ENCODE results near the gene ANGPTL8. TPM values are rescaled to one million over a fixed set of nuclear protein-coding genes. Genes with fewer than 3 reads are reported as not detected.

The ANGPTL8 gene
- total RNA-seq, 2 donors from 2014 or later = 1.3 TPM; not detected in 1

GRCh38 chr19:11201791-11202190, 37.6 kb upstream of the ANGPTL8 start:
- no peaks in the 10 kb centered on the region for H3K27me3 ChIP-seq

DNA sequence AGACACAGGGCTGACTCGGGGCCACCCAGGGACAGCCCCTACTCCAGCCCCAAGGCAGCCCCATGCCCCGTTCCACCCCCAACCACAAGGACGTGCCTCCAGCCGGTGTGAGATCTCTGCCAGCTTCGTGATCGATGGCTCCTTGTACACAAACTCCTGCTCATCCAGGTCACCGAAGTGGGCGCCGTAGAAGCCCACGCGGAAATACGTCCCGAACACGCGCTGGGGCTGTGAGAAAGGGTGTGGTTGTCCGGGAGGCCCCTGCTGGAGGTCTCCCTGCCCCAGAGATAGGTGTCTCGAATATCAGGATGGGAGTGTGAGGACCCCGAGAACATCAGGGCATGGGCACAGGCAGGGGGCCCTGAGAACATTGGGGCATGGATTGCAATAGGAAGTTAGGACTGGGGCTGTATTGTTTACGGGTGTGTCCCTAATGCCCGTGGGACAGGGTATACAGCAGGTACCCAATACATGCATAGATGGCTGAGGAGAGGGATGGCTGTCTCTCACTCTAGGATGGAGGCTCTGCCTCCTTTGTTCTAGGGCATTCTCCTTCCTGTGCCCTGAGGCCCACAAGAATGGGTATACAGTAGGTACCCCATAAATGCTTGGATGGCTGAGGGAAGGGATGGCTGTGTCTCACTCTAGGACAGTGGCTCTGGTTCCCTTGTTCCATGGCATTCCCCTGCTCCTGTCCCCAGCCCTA, 36.8 kb upstream of the ANGPTL8 start:
- H3K4me1 ChIP-seq = peaks cover 0 to 49% of the 10 kb centered on the region in 2 donors

More at GRCh38 chr19:11201791-11202190, 37.6 kb upstream of the ANGPTL8 start:
- no peak for DNase-seq (ENCODE audit: low spot score)
- H3K4me3 ChIP-seq = no peak overlapping the region
- TF ChIP-seq CTCF (IDR thresholded peaks at IDR 0.05) = no peak
- peaks cover 12% of the 10 kb centered on the region for H3K36me3 ChIP-seq
- H3K27ac ChIP-seq = peak overlapping the region; percentile 95 to 96
- H3K9me3 ChIP-seq = no peaks in the 10 kb centered on the region
- H3K4me1 ChIP-seq = peaks cover 0 to 49% of the 10 kb centered on the region in 2 donors

GRCh38 chr19:11203194-11204075, 36.0 kb upstream of the ANGPTL8 start:
- TF ChIP-seq CTCF (IDR thresholded peaks at IDR 0.05) = peak; percentile 93 to 96
- no peaks in the 10 kb centered on the region for H3K27me3 ChIP-seq
- peaks cover 0 to 41% of the 10 kb centered on the region in 2 donors for H3K4me1 ChIP-seq
- peaks cover 12% of the 10 kb centered on the region for H3K36me3 ChIP-seq
- H3K9me3 ChIP-seq = no peaks in the 10 kb centered on the region
- H3K4me3 ChIP-seq = peak overlapping the region in 1 of 2 donors; percentile 24
- peak; percentile 92 for DNase-seq (ENCODE audit: low spot score)
- peak overlapping the region; percentile 95 to 96 for H3K27ac ChIP-seq

More for the DNA sequence above, 36.8 kb upstream of the ANGPTL8 start:
- TF ChIP-seq CTCF (IDR thresholded peaks at IDR 0.05) = no peak
- Histone ChIP-seq H3K36me3 (peaks cover 12% of the 10 kb centered on the region), H3K9me3 (no peaks in the 10 kb centered on the region), H3K4me3 (no peak overlapping the region), H3K27me3 (no peaks in the 10 kb centered on the region), H3K27ac (peak overlapping the region; percentile 95 to 96)
- no peak for DNase-seq (ENCODE audit: low spot score)

DNA sequence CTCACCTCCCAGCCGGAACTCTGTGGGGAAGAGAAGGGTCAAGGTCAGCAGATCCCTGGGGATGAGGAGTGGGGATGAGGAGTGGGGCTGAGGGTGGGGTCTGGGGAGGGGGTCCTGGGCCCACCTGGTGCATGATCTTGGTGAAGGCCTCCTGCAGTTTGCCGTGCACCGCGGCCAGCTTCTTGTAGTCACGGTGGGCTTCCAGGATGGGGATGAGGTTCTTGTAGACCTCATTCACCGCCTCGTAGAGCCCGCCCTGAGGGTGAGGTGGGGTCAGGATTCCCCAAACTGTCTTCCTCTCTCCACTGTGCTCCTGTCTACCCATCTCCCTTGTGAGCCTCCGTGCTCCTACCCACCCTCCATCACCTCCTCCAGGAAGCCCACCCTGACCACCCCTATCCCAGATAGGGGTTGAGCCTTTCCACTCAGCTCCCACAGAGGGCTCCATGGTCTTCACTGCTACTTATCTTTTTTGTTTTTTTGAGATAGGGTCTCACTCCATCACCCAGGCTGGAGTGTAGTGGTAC, 35.3 kb upstream of the ANGPTL8 start:
- peaks cover 19% of the 10 kb centered on the region for H3K36me3 ChIP-seq
- H3K4me1 ChIP-seq = peaks cover 0 to 34% of the 10 kb centered on the region in 2 donors
- H3K9me3 ChIP-seq = no peaks in the 10 kb centered on the region
- peak overlapping the region; percentile 95 to 96 for H3K27ac ChIP-seq
- no peak for DNase-seq (ENCODE audit: low spot score)
- H3K27me3 ChIP-seq = no peaks in the 10 kb centered on the region
- H3K4me3 ChIP-seq = peak overlapping the region in 1 of 2 donors; percentile 24
- TF ChIP-seq CTCF (IDR thresholded peaks at IDR 0.05) = peak in 1 of 2 donors; percentile 48

DNA sequence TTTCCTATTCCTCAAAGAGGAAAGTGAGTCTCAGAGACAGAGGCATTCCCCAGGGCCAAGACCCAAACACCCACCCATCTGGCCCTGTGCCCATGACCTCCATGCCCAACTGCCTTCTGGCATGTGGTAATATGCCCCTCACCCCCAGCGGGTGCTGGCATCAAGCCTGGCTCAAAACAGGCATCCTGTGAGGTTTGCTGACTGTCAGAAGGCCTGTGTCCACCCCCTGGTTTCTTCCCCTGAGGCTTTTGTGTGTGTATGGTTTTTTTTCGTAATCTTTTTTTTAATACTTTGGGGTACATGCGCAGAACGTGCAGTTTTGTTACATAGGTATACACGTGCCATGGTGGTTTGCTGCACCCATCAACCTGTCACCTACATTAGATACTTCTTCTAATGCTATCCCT, 34.5 kb upstream of the ANGPTL8 start:
- H3K4me1 ChIP-seq = peaks cover 0 to 31% of the 10 kb centered on the region in 2 donors
- no peaks in the 10 kb centered on the region for H3K9me3 ChIP-seq
- H3K36me3 ChIP-seq = peaks cover 21% of the 10 kb centered on the region
- H3K4me3 ChIP-seq = no peak overlapping the region
- TF ChIP-seq CTCF (IDR thresholded peaks at IDR 0.05) = no peak
- no peaks in the 10 kb centered on the region for H3K27me3 ChIP-seq
- H3K27ac ChIP-seq = peak overlapping the region; percentile 95 to 96
- no peak for DNase-seq (ENCODE audit: low spot score)

Measured in right atrium auricular region (tissue), 2 donors.